GM19328 (cell line): Measurements from ENCODE around the gene ZFAND3.
"Not testable (repeated sequence)": the region's sequence is repeated elsewhere in the genome, so short reads cannot be mapped to it uniquely, and the experiment has no call there.

Experiments used
- ATAC-seq: cut with Tn5 transposase; IDR thresholded peaks from one replicate; pipeline ENCODE4 v1.9.1; 2021; ENCODE audit warnings: mild to moderate bottlenecking, moderate library complexity; ENCODE audit not compliant: unreplicated experiment

The ZFAND3 gene

GRCh38 chr6:37891072-37891471 is 71.5 kb downstream of the ZFAND3 start:
- ATAC-seq = no peak

GRCh38 chr6:37893257-37893656 is 73.7 kb downstream of the ZFAND3 start:
- ATAC-seq = no peak

- ATAC-seq = not testable (repeated sequence)
Observed at GRCh38 chr6:37893734-37894133, 74.2 kb downstream of the ZFAND3 start.

GRCh38 chr6:37894585-37894984 is 75.1 kb downstream of the ZFAND3 start:
- no peak for ATAC-seq

- ATAC-seq = no peak
Observed at GRCh38 chr6:37897321-37897720, 77.8 kb downstream of the ZFAND3 start.

- no peak for ATAC-seq
Observed at GRCh38 chr6:37897818-37898515, 78.4 kb downstream of the ZFAND3 start.

- no peak for ATAC-seq
Observed at GRCh38 chr6:37903351-37904340, 84.1 kb downstream of the ZFAND3 start.

GRCh38 chr6:37904590-37904989 is 85.1 kb downstream of the ZFAND3 start:
- no peak for ATAC-seq

GRCh38 chr6:37906121-37906520 is 86.6 kb downstream of the ZFAND3 start:
- no peak for ATAC-seq

GRCh38 chr6:37910998-37911397 is 91.5 kb downstream of the ZFAND3 start:
- ATAC-seq = no peak

- ATAC-seq = no peak
Observed at GRCh38 chr6:37913210-37913609, 93.7 kb downstream of the ZFAND3 start.

- ATAC-seq = no peak
Observed at GRCh38 chr6:37915463-37915862, 95.9 kb downstream of the ZFAND3 start.

GRCh38 chr6:37916149-37916548 is 96.6 kb downstream of the ZFAND3 start:
- ATAC-seq = no peak

- ATAC-seq = no peak
Observed at GRCh38 chr6:37916675-37917074, 97.1 kb downstream of the ZFAND3 start.

- ATAC-seq = no peak
Observed at GRCh38 chr6:37917566-37917965, 98.0 kb downstream of the ZFAND3 start.

GRCh38 chr6:37919417-37920157 is 100.1 kb downstream of the ZFAND3 start:
- no peak for ATAC-seq

GRCh38 chr6:37920667-37921066 is 101.1 kb downstream of the ZFAND3 start:
- no peak for ATAC-seq

GRCh38 chr6:37922563-37922962 is 103.0 kb downstream of the ZFAND3 start:
- ATAC-seq = no peak

- ATAC-seq = no peak
Observed at GRCh38 chr6:37923514-37923913, 104.0 kb downstream of the ZFAND3 start.

- ATAC-seq = no peak
Observed at GRCh38 chr6:37926661-37927060, 107.1 kb downstream of the ZFAND3 start.

- ATAC-seq = no peak
Observed at GRCh38 chr6:37928217-37928616, 108.7 kb downstream of the ZFAND3 start.
